A549 (cell line): ENCODE results near the gene SHF.

Source experiments
- CTCF ChIP-seq: fragments of >200 bp; sonication (Bioruptor Twin); formaldehyde crosslinking; IDR thresholded peaks from 3 replicates; pipeline ENCODE4 v1.5.1; 2016
- EP300 ChIP-seq, 2 experiments: fragments of >200 bp; sonication (Bioruptor Twin); formaldehyde crosslinking; IDR thresholded peaks; 2 replicates in 1 of 2; 3 replicates in 1 of 2; pipeline ENCODE4 v1.6.1; 2016 to 2017
- FOSL2 ChIP-seq, 2 experiments: fragments of 450-650 bp in 1 of 2; fragments of >200 bp in 1 of 2; sonication (Bioruptor Twin) in 1 of 2; formaldehyde crosslinking; IDR thresholded peaks; 2 replicates each; pipeline versions ENCODE4 v1.5.0 to v1.6.1; 2016 to 2020; ENCODE audit warnings: mild to moderate bottlenecking in 1 of 2, moderate library complexity in 1 of 2
- JUN ChIP-seq, 2 experiments: fragments of >200 bp; sonication (Bioruptor Twin); formaldehyde crosslinking; IDR thresholded peaks; 2 replicates in 1 of 2; 3 replicates in 1 of 2; pipeline ENCODE4 v1.6.1; 2016 to 2017
- JUNB ChIP-seq: fragments of >200 bp; sonication (Bioruptor Twin); formaldehyde crosslinking; IDR thresholded peaks from 2 replicates; pipeline ENCODE4 v1.6.1; 2016
- REST ChIP-seq: fragments of 200-600 bp; sonication (generic); IDR thresholded peaks from 2 replicates; pipeline ENCODE4 v1.6.1; 2016; ENCODE audit warnings: antibody characterized with exemption, mild to moderate bottlenecking, moderate library complexity
- SREBF2 ChIP-seq: fragments of 450-650 bp; IDR thresholded peaks from 2 replicates; pipeline ENCODE4 v1.6.1; 2014; ENCODE audit warnings: mild to moderate bottlenecking, moderate library complexity
- ZC3H11A ChIP-seq: fragments of 450-650 bp; IDR thresholded peaks from 2 replicates; pipeline ENCODE4 v1.6.1; 2014; ENCODE audit warnings: antibody characterized with exemption, mild to moderate bottlenecking
- TF ChIP-seq, protein P1 (sequence below): IDR thresholded peaks from 2 replicates; pipeline ENCODE4 v1.6.1; 2012

GRCh38 chr15:45123397-45123796 is 64.4 kb downstream of the SHF start:
- TF ChIP-seq JUN (IDR thresholded peaks at IDR 0.05), result no peak
- no peak for TF ChIP-seq CTCF
- TF ChIP-seq, protein P1, sequence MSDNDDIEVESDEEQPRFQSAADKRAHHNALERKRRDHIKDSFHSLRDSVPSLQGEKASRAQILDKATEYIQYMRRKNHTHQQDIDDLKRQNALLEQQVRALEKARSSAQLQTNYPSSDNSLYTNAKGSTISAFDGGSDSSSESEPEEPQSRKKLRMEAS, result no peak
- TF ChIP-seq EP300 (IDR thresholded peaks at IDR 0.05), result no peak
- no peak for TF ChIP-seq ZC3H11A
- TF ChIP-seq FOSL2 (IDR thresholded peaks at IDR 0.05), result no peak
- TF ChIP-seq FOSL2 (CRISPR knock-in tag; IDR thresholded peaks at IDR 0.05), result no peak
- no peak for TF ChIP-seq JUNB
- TF ChIP-seq SREBF2, result no peak
- TF ChIP-seq REST, result no peak
